Measurements from ENCODE around the gene TEAD4.

The TEAD4 gene

GRCh38 chr12:3048540-3048939 is 89.3 kb downstream of the TEAD4 start:
- no peak overlapping the region for H3K4me3 ChIP-seq (ENCODE audit: low read depth, low read length)
- DNase-seq (ENCODE audit: low read depth): no peak
- TF ChIP-seq CTCF (IDR thresholded peaks at IDR 0.05; ENCODE audit: insufficient read depth, low read depth, low read length, missing control alignments): no peak

- H3K4me3 ChIP-seq (ENCODE audit: low read depth, low read length): no peak overlapping the region
- no peak for TF ChIP-seq CTCF (IDR thresholded peaks at IDR 0.05; ENCODE audit: insufficient read depth, low read depth, low read length, missing control alignments)
- no peak for DNase-seq (ENCODE audit: low read depth)
Observed at GRCh38 chr12:3049176-3049575, 90.0 kb downstream of the TEAD4 start.

GRCh38 chr12:3049611-3050249 is 90.5 kb downstream of the TEAD4 start:
- no peak for DNase-seq (ENCODE audit: low read depth)
- H3K4me3 ChIP-seq (ENCODE audit: low read depth, low read length): no peak overlapping the region
- no peak for TF ChIP-seq CTCF (IDR thresholded peaks at IDR 0.05; ENCODE audit: insufficient read depth, low read depth, low read length, missing control alignments)

- no peak overlapping the region for H3K4me3 ChIP-seq (ENCODE audit: low read depth, low read length)
- TF ChIP-seq CTCF (IDR thresholded peaks at IDR 0.05; ENCODE audit: insufficient read depth, low read depth, low read length, missing control alignments): no peak
- no peak for DNase-seq (ENCODE audit: low read depth)
Observed at GRCh38 chr12:3054374-3054773, 95.2 kb downstream of the TEAD4 start.

- no peak overlapping the region for H3K4me3 ChIP-seq (ENCODE audit: low read depth, low read length)
- no peak for TF ChIP-seq CTCF (IDR thresholded peaks at IDR 0.05; ENCODE audit: insufficient read depth, low read depth, low read length, missing control alignments)
- no peak for DNase-seq (ENCODE audit: low read depth)
Observed at GRCh38 chr12:3055026-3055703, 96.0 kb downstream of the TEAD4 start.

- no peak overlapping the region for H3K4me3 ChIP-seq (ENCODE audit: low read depth, low read length)
- DNase-seq (ENCODE audit: low read depth): no peak
- TF ChIP-seq CTCF (IDR thresholded peaks at IDR 0.05; ENCODE audit: insufficient read depth, low read depth, low read length, missing control alignments): no peak
Observed at GRCh38 chr12:3055704-3056467, 96.7 kb downstream of the TEAD4 start.
